MM.1S (cell line): ENCODE results near the gene DHX38.

Experiments used
- EZH2phosphoT487 ChIP-seq: fragments of 300-600 bp; sonication (generic); IDR thresholded peaks from 2 replicates; pipeline ENCODE4 v1.6.1; 2018; ENCODE audit warnings: antibody characterized with exemption, low read length
- TF ChIP-seq, protein P1 (sequence below): fragments of 300-600 bp; sonication (generic); IDR thresholded peaks from 2 replicates; pipeline ENCODE4 v1.5.1; 2016; ENCODE audit warnings: antibody characterized with exemption, low read length, mixed read lengths

DNA sequence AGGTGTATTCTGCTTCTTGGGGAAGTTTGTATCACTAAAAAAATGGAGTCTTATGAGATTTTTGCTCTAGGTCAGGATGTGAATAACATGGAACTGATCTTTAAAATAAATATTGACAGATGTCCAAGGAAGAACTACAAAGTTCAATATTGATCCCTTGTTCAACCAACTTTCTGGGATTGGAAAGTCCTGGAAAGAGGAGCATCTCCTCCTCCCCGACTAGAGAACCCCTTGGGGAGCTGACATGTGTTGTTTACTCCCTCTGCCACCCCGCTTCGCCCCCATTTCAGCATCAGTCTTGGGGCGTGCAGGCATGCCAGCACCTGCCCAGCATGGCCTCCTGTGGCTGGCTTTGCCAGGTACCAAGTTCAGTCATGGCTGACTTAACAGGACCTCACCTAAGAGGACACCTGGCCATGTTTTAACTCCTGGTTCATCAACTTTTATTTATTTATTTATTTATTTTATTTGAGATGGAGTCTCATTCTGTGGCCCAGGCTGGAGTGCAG lies 44.5 kb downstream of the DHX38 start:
- TF ChIP-seq, protein P1, sequence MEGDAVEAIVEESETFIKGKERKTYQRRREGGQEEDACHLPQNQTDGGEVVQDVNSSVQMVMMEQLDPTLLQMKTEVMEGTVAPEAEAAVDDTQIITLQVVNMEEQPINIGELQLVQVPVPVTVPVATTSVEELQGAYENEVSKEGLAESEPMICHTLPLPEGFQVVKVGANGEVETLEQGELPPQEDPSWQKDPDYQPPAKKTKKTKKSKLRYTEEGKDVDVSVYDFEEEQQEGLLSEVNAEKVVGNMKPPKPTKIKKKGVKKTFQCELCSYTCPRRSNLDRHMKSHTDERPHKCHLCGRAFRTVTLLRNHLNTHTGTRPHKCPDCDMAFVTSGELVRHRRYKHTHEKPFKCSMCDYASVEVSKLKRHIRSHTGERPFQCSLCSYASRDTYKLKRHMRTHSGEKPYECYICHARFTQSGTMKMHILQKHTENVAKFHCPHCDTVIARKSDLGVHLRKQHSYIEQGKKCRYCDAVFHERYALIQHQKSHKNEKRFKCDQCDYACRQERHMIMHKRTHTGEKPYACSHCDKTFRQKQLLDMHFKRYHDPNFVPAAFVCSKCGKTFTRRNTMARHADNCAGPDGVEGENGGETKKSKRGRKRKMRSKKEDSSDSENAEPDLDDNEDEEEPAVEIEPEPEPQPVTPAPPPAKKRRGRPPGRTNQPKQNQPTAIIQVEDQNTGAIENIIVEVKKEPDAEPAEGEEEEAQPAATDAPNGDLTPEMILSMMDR, result no peak
- no peak for TF ChIP-seq EZH2phosphoT487
